ENCODE data around the gene SCUBE2.

The SCUBE2 gene

DNA sequence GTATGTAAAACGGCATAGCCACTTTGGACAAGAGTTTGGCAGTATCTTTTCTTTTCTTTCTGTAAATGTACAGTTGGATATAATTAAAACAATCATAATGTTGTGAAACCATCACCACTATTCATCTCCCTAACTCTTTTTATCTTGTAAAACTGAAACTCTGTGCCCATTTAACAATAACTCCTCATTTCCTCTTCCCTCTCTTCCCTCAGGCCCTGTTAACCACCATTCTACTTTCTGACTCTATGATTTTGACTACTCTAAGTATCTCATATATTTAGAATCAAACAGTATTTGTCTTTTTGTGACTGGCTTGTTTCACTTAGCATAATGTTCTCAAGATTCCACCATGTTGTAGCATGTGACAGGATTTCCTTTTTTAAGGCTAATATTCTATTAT, 10.2 kb downstream of the SCUBE2 start:
- no peak for DNase-seq (ENCODE audit: low read depth)
- TF ChIP-seq, protein P1, sequence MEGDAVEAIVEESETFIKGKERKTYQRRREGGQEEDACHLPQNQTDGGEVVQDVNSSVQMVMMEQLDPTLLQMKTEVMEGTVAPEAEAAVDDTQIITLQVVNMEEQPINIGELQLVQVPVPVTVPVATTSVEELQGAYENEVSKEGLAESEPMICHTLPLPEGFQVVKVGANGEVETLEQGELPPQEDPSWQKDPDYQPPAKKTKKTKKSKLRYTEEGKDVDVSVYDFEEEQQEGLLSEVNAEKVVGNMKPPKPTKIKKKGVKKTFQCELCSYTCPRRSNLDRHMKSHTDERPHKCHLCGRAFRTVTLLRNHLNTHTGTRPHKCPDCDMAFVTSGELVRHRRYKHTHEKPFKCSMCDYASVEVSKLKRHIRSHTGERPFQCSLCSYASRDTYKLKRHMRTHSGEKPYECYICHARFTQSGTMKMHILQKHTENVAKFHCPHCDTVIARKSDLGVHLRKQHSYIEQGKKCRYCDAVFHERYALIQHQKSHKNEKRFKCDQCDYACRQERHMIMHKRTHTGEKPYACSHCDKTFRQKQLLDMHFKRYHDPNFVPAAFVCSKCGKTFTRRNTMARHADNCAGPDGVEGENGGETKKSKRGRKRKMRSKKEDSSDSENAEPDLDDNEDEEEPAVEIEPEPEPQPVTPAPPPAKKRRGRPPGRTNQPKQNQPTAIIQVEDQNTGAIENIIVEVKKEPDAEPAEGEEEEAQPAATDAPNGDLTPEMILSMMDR (IDR thresholded peaks at IDR 0.05; ENCODE audit: insufficient read depth, low read depth, low read length, missing control alignments): no peak
- H3K4me3 ChIP-seq (ENCODE audit: low read length): no peak overlapping the region

DNA sequence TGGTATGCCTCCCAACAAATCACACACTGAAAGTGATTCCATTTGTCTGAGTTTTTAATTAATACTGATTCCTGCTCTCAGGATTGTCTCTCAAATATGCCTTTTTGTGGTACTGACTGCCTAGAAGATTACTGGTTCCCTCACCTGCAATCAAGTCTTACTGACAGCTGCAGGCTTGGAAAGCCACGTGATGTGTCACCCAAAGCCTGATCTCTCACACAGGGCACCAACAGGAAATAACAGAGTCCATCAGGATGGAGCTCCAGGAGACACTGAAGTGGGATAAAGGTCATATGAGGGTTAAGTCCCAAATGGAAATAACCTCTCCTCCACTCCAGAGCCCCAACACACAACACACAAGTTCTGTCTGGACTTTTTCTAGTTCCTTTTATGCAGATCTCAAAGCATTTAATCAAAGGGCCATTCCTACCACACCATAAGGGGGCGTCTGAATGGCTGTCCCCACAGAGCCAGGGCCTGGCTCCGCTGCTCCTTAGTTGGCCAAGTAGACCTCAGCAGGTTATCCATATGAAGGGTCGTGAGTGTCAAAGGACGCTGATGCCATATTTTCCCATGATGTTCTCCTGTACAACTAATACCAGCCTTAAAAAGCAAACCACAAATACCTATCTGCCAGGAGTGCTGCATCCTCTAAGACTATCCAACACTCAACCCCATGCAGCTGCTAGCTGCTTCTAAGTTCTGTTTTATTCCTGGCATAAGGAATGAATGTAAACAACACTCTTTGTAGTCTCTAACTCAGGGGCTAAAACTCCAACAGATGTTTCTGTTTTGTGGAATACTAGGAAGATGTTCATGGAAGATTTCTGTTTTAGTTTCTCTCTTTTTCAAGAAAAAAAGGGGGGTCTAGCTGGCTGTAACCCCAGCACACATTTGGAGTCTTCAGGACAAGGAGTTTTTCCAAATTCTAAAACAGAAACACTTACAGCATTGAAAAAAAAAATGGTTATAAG, 13.0 kb downstream of the SCUBE2 start:
- no peak for DNase-seq (ENCODE audit: low read depth)
- no peak overlapping the region for H3K4me3 ChIP-seq (ENCODE audit: low read length)
- TF ChIP-seq, protein P1 (IDR thresholded peaks at IDR 0.05; ENCODE audit: insufficient read depth, low read depth, low read length, missing control alignments): no peak

DNA sequence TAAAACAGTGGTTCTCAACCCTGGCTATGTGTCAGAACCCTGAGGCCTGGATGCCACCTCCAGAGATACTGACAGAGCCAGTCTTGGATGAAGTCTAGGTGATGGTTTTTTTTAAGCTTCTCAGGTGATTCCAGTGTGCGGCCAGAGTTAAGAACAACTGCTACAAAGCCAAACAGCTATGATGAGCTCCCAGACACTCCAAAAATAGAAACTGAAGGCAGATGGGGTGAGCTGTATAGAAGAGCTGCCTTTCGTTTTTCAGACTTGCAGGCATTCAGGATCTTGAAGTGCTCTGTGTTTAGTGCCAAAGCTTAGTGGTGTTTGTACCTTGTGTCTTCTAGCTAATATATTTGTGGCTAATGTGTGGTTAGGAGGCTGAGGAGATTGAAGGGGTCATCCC, 14.2 kb downstream of the SCUBE2 start:
- no peak for DNase-seq (ENCODE audit: low read depth)
- H3K4me3 ChIP-seq (ENCODE audit: low read length): no peak overlapping the region
- TF ChIP-seq, protein P1 (IDR thresholded peaks at IDR 0.05; ENCODE audit: insufficient read depth, low read depth, low read length, missing control alignments): no peak

DNA sequence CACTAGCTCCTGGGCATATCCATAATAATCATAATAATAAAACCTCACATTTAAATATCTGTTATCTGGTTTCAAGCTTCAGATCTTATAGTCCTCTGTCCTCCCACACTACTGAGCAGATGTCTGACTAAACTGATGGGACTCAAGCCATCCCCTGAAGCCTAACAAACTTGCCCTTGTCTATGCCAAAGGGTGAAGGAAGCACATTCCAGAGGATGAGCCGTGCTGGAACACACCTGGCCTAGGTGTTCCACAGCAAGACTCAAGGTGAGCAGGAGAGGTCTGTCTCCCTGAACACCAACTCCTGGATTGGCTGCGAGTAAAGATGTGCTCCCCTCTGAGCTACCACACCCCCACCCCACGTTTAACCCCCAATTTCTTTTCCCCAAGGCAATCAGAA, 14.7 kb downstream of the SCUBE2 start:
- no peak overlapping the region for H3K4me3 ChIP-seq (ENCODE audit: low read length)
- DNase-seq (ENCODE audit: low read depth): peak; percentile 69
- TF ChIP-seq, protein P1 (IDR thresholded peaks at IDR 0.05; ENCODE audit: insufficient read depth, low read depth, low read length, missing control alignments): no peak

DNA sequence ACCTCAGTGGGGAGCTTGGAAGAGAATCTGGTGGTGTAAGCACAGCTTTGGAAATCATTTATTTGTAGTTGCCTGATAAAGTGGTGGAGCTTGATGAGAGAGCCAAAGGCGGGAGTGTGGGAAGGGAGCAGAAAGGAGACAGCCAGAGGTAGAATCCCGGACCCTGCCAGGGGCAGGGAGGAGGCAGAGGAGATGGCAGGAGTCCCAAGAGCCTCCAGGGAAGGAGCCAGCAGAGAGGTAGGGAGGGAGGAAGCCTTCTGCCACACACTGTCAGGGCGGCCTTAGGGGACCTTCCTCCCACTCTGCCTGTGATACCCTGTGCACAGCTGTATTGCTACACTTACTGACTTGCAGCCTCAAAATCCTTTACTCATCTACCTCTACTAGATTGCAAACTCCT, 15.4 kb downstream of the SCUBE2 start:
- no peak for DNase-seq (ENCODE audit: low read depth)
- TF ChIP-seq, protein P1 (IDR thresholded peaks at IDR 0.05; ENCODE audit: insufficient read depth, low read depth, low read length, missing control alignments): no peak
- no peak overlapping the region for H3K4me3 ChIP-seq (ENCODE audit: low read length)

DNA sequence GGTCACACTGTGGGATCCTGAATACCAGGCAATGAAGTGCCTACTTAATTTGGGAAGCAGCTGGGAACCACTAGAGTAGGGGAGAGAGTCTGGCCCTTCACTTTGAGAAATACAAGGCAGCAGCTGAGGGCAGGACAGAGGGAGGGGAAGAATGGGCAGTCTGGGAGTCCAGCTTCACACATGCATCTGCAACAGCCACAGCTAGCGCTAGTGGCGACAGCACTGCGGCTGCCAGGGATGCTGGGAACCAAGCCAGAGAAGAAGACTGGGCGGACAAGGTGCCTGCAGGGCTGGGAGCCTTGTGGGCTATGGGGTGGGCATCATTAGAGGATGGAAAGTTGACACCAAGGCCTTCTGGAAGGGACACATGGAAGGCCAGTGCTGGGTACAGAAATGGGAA, 15.8 kb downstream of the SCUBE2 start:
- no peak overlapping the region for H3K4me3 ChIP-seq (ENCODE audit: low read length)
- DNase-seq (ENCODE audit: low read depth): no peak
- TF ChIP-seq, protein P1 (IDR thresholded peaks at IDR 0.05; ENCODE audit: insufficient read depth, low read depth, low read length, missing control alignments): no peak

Data from epithelial cell of esophagus (primary cell).